ENCODE data around the gene GATA5.

GRCh38 chr20:62518911-62519310 is 43.1 kb upstream of the GATA5 start:
- TF ChIP-seq GABPA (IDR thresholded peaks at IDR 0.05; ENCODE audit: low read depth) (no peak), POLR2AphosphoS5 (IDR thresholded peaks at IDR 0.05; ENCODE audit: low read depth) (no peak), SPI1 (IDR thresholded peaks at IDR 0.05; ENCODE audit: borderline replicate concordance, low read depth) (no peak)
- TF ChIP-seq, protein P1, sequence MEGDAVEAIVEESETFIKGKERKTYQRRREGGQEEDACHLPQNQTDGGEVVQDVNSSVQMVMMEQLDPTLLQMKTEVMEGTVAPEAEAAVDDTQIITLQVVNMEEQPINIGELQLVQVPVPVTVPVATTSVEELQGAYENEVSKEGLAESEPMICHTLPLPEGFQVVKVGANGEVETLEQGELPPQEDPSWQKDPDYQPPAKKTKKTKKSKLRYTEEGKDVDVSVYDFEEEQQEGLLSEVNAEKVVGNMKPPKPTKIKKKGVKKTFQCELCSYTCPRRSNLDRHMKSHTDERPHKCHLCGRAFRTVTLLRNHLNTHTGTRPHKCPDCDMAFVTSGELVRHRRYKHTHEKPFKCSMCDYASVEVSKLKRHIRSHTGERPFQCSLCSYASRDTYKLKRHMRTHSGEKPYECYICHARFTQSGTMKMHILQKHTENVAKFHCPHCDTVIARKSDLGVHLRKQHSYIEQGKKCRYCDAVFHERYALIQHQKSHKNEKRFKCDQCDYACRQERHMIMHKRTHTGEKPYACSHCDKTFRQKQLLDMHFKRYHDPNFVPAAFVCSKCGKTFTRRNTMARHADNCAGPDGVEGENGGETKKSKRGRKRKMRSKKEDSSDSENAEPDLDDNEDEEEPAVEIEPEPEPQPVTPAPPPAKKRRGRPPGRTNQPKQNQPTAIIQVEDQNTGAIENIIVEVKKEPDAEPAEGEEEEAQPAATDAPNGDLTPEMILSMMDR (IDR thresholded peaks at IDR 0.05; ENCODE audit: insufficient read depth, low read length): no peak
- TF ChIP-seq, protein P2, sequence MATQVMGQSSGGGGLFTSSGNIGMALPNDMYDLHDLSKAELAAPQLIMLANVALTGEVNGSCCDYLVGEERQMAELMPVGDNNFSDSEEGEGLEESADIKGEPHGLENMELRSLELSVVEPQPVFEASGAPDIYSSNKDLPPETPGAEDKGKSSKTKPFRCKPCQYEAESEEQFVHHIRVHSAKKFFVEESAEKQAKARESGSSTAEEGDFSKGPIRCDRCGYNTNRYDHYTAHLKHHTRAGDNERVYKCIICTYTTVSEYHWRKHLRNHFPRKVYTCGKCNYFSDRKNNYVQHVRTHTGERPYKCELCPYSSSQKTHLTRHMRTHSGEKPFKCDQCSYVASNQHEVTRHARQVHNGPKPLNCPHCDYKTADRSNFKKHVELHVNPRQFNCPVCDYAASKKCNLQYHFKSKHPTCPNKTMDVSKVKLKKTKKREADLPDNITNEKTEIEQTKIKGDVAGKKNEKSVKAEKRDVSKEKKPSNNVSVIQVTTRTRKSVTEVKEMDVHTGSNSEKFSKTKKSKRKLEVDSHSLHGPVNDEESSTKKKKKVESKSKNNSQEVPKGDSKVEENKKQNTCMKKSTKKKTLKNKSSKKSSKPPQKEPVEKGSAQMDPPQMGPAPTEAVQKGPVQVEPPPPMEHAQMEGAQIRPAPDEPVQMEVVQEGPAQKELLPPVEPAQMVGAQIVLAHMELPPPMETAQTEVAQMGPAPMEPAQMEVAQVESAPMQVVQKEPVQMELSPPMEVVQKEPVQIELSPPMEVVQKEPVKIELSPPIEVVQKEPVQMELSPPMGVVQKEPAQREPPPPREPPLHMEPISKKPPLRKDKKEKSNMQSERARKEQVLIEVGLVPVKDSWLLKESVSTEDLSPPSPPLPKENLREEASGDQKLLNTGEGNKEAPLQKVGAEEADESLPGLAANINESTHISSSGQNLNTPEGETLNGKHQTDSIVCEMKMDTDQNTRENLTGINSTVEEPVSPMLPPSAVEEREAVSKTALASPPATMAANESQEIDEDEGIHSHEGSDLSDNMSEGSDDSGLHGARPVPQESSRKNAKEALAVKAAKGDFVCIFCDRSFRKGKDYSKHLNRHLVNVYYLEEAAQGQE (IDR thresholded peaks at IDR 0.05; ENCODE audit: insufficient replicate concordance, low read depth): no peak
